Astrocyte (in vitro differentiated cells and primary cell): ENCODE data around the gene CNTN6.

Experiments
- CTCF ChIP-seq: IDR thresholded peaks from 2 replicates; pipeline ENCODE4 v1.5.1; 2011; ENCODE audit warnings: low read depth, mild to moderate bottlenecking, inconsistent platforms, low read length, moderate library complexity; ENCODE audit not compliant: insufficient read depth
- EZH2 ChIP-seq: IDR thresholded peaks from 2 replicates; pipeline ENCODE4 v1.6.1; 2012; ENCODE audit warnings: mild to moderate bottlenecking, low read length, inconsistent platforms; ENCODE audit not compliant: insufficient read depth

GRCh38 chr3:1207904-1208303 lies 115.1 kb downstream of the CNTN6 start:
- TF ChIP-seq CTCF = no peak
- TF ChIP-seq EZH2 = no peak
